Progenitor cell of endocrine pancreas (in vitro differentiated cells): ENCODE data around the gene OTC. TPM values are rescaled to one million over a fixed set of nuclear protein-coding genes. Genes with fewer than 3 reads are reported as not detected.

Experiments used
- DNase-seq: peaks from one replicate; pipeline ENCODE4 v3.0.0; 2021; ENCODE audit warnings: low spot score; ENCODE audit not compliant: unreplicated experiment
- H3K27ac Mint-ChIP-seq: 2 replicates; pipeline ENCODE4 v1.8.0; 2021; ENCODE audit warnings: mild to moderate bottlenecking, moderate library complexity, mixed read lengths
- H3K27me3 Mint-ChIP-seq: 2 replicates; pipeline ENCODE4 v1.8.0; 2021; ENCODE audit warnings: mixed read lengths
- H3K36me3 Mint-ChIP-seq: 2 replicates; pipeline ENCODE4 v1.8.0; 2022; ENCODE audit warnings: mixed read lengths; ENCODE audit not compliant: insufficient read depth
- H3K4me1 Mint-ChIP-seq: 2 replicates; pipeline ENCODE4 v1.8.0; 2021; ENCODE audit warnings: low read depth, mixed read lengths
- H3K4me3 Mint-ChIP-seq: 2 replicates; pipeline ENCODE4 v1.8.0; 2021; ENCODE audit warnings: low read depth, mild to moderate bottlenecking, moderate library complexity, mixed read lengths
- H3K9me3 Mint-ChIP-seq: 2 replicates; pipeline ENCODE4 v1.8.0; 2021; ENCODE audit warnings: low read depth, mixed read lengths
- CTCF ChIP-seq: fragments of 200-600 bp; sonication (generic); IDR thresholded peaks from one replicate; pipeline ENCODE4 v1.5.0; 2021; ENCODE audit warnings: antibody characterized with exemption, mild to moderate bottlenecking; ENCODE audit not compliant: unreplicated experiment
- total RNA-seq: library from RNA; stranded (reverse); gene quantifications from 2 replicates; pipeline ENCODE4 v1.2.1, GENCODE V29; 2021

OTC gene
- total RNA-seq, 1 donor from 2014 or later: not detected

- H3K27me3 Mint-ChIP-seq: no peaks in the 10 kb centered on the region
- peaks cover 20% of the 10 kb centered on the region for H3K9me3 Mint-ChIP-seq
Measured at GRCh38 chrX:38351346-38351745, 1.1 kb upstream of the OTC start.

GRCh38 chrX:38356401-38356800, 4.0 kb downstream of the OTC start:
- Mint-ChIP-seq H3K9me3 (peaks cover 6% of the 10 kb centered on the region), H3K4me3 (no peak overlapping the region), H3K36me3 (no peaks in the 10 kb centered on the region), H3K27me3 (no peaks in the 10 kb centered on the region), H3K27ac (no peak overlapping the region), H3K4me1 (peaks cover 17% of the 10 kb centered on the region)
- TF ChIP-seq CTCF: no peak
- DNase-seq: no peak

More at GRCh38 chrX:38351346-38351745, 1.1 kb upstream of the OTC start:
- no peak overlapping the region for H3K4me3 Mint-ChIP-seq
- peaks cover 14% of the 10 kb centered on the region for H3K4me1 Mint-ChIP-seq
- no peaks in the 10 kb centered on the region for H3K36me3 Mint-ChIP-seq
- TF ChIP-seq CTCF: no peak
- no peak for DNase-seq
- H3K27ac Mint-ChIP-seq: no peak overlapping the region

- Mint-ChIP-seq H3K4me1 (peaks cover 13% of the 10 kb centered on the region), H3K36me3 (no peaks in the 10 kb centered on the region), H3K27ac (peak overlapping the region; percentile 50), H3K27me3 (no peaks in the 10 kb centered on the region), H3K4me3 (no peak overlapping the region), H3K9me3 (peaks cover 11% of the 10 kb centered on the region)
- no peak for TF ChIP-seq CTCF
- DNase-seq: no peak
Measured at GRCh38 chrX:38357747-38358673, 5.6 kb downstream of the OTC start.

GRCh38 chrX:38363046-38363445, 10.6 kb downstream of the OTC start:
- no peak for DNase-seq
- no peaks in the 10 kb centered on the region for H3K36me3 Mint-ChIP-seq
- H3K4me3 Mint-ChIP-seq: no peak overlapping the region
- H3K9me3 Mint-ChIP-seq: peaks cover 12% of the 10 kb centered on the region
- H3K4me1 Mint-ChIP-seq: peaks cover 4% of the 10 kb centered on the region
- H3K27me3 Mint-ChIP-seq: no peaks in the 10 kb centered on the region
- no peak overlapping the region for H3K27ac Mint-ChIP-seq
- TF ChIP-seq CTCF: no peak

- no peak overlapping the region for H3K4me3 Mint-ChIP-seq
- H3K36me3 Mint-ChIP-seq: no peaks in the 10 kb centered on the region
- TF ChIP-seq CTCF: no peak
- H3K9me3 Mint-ChIP-seq: peaks cover 20% of the 10 kb centered on the region
- no peak for DNase-seq
- H3K4me1 Mint-ChIP-seq: peaks cover 2% of the 10 kb centered on the region
- H3K27ac Mint-ChIP-seq: no peak overlapping the region
- no peaks in the 10 kb centered on the region for H3K27me3 Mint-ChIP-seq
Measured at GRCh38 chrX:38365954-38366353, 13.6 kb downstream of the OTC start.
